GM23248 (cell line): ENCODE results near the gene RASSF3. TPM values are rescaled to one million over a fixed set of nuclear protein-coding genes. Genes with fewer than 3 reads are reported as not detected.
A peak's percentile ranks its signal among the peaks of the same experiment; 100 is the strongest.

Source experiments
- DNase-seq: peaks from one replicate; pipeline ENCODE4 v3.0.0-alpha.2; 2015
- H2AFZ ChIP-seq: fragments of 200-600 bp; sonication (generic); 2 replicates; pipeline ENCODE4 v1.6.1; 2016; ENCODE audit warnings: antibody characterized with exemption
- H3F3A ChIP-seq: fragments of 200-600 bp; sonication (generic); 2 replicates; pipeline ENCODE4 v1.6.1; 2016; ENCODE audit warnings: mild to moderate bottlenecking, antibody characterized with exemption, mixed run types; ENCODE audit not compliant: insufficient read depth
- H3K27ac ChIP-seq: fragments of 200-600 bp; sonication (generic); 2 replicates; pipeline ENCODE4 v1.5.1; 2016; ENCODE audit warnings: mild to moderate bottlenecking
- H3K27me3 ChIP-seq: fragments of 200-600 bp; sonication (generic); replicated peaks from 2 replicates; pipeline ENCODE4 v1.6.1; 2016; ENCODE audit warnings: mild to moderate bottlenecking; ENCODE audit not compliant: insufficient read depth
- H3K36me3 ChIP-seq: fragments of 200-600 bp; sonication (generic); 2 replicates; pipeline ENCODE4 v1.6.1; 2016; ENCODE audit warnings: low read depth, mild to moderate bottlenecking
- H3K4me1 ChIP-seq: fragments of 200-600 bp; sonication (generic); 2 replicates; pipeline ENCODE4 v1.6.1; 2016; ENCODE audit warnings: mild to moderate bottlenecking; ENCODE audit not compliant: insufficient read depth
- H3K4me2 ChIP-seq: fragments of 200-600 bp; sonication (generic); one replicate; pipeline ENCODE4 v1.6.1; 2016; ENCODE audit warnings: mild to moderate bottlenecking; ENCODE audit not compliant: unreplicated experiment
- H3K4me3 ChIP-seq: fragments of 200-600 bp; sonication (generic); 2 replicates; pipeline ENCODE4 v1.5.1; 2016; ENCODE audit warnings: mild to moderate bottlenecking
- H3K79me2 ChIP-seq: fragments of 200-600 bp; sonication (generic); 2 replicates; pipeline ENCODE4 v1.6.1; 2016; ENCODE audit warnings: mild to moderate bottlenecking; ENCODE audit not compliant: insufficient read depth
- H3K9ac ChIP-seq: fragments of 200-600 bp; sonication (generic); 2 replicates; pipeline ENCODE4 v1.6.1; 2016; ENCODE audit warnings: mild to moderate bottlenecking
- H3K9me2 ChIP-seq: fragments of 200-600 bp; sonication (generic); 2 replicates; pipeline ENCODE4 v1.6.1; 2016; ENCODE audit warnings: mixed run types, mild to moderate bottlenecking, moderate library complexity; ENCODE audit not compliant: insufficient read depth
- H3K9me3 ChIP-seq: fragments of 200-600 bp; sonication (generic); one replicate; pipeline ENCODE4 v1.6.1; 2017; ENCODE audit warnings: low read depth
- H4K20me1 ChIP-seq: fragments of 200-600 bp; sonication (generic); 2 replicates; pipeline ENCODE4 v1.6.0; 2016; ENCODE audit not compliant: insufficient read depth
- EZH2 ChIP-seq: fragments of 200-600 bp; sonication (generic); IDR thresholded peaks from 2 replicates; pipeline ENCODE4 v1.6.1; 2018; ENCODE audit warnings: antibody characterized with exemption, mild to moderate bottlenecking; ENCODE audit not compliant: insufficient read depth, poor library complexity, severe bottlenecking
- EZH2phosphoT487 ChIP-seq: fragments of 200-600 bp; sonication (generic); IDR thresholded peaks from 2 replicates; pipeline ENCODE4 v1.6.1; 2018; ENCODE audit warnings: antibody characterized with exemption, moderate library complexity, mild to moderate bottlenecking, low read depth; ENCODE audit not compliant: insufficient read depth
- WGBS, 2 experiments: methylation state at CpG; one replicate each; pipeline ENCODE4 v1.1.6; 2015 to 2017; ENCODE audit warnings: low lambda C conversion rate in 2 of 2, low coverage in 1 of 2; ENCODE audit errors: missing lambda C conversion rate in 2 of 2; 5-methylcytosine and 5-hydroxymethylcytosine counted together
- in situ Hi-C: fragments of 300-500 bp; cut with MboI; formaldehyde crosslinking; loops from 2 replicates; pipeline ENCODE4 v1.15.0; 2020
- polyA plus RNA-seq: library from polyadenylated mRNA; unstranded; fragments of >200 nt; fragmentation: Nextera tagmentation; extraction: Ambion mirVana; gene quantifications from 2 replicates; pipeline ENCODE4 v1.2.1, GENCODE V29; 2016
- total RNA-seq: library from RNA; depleted of rRNA; stranded (reverse); fragments of >200 nt; shearing (Covaris generic); gene quantifications from 2 replicates; pipeline ENCODE4 v1.2.3, GENCODE V29; 2014

Gene RASSF3
- total and polyA plus RNA-seq, 2 experiments from 2014 or later = 1.9 to 4.9 TPM

DNA sequence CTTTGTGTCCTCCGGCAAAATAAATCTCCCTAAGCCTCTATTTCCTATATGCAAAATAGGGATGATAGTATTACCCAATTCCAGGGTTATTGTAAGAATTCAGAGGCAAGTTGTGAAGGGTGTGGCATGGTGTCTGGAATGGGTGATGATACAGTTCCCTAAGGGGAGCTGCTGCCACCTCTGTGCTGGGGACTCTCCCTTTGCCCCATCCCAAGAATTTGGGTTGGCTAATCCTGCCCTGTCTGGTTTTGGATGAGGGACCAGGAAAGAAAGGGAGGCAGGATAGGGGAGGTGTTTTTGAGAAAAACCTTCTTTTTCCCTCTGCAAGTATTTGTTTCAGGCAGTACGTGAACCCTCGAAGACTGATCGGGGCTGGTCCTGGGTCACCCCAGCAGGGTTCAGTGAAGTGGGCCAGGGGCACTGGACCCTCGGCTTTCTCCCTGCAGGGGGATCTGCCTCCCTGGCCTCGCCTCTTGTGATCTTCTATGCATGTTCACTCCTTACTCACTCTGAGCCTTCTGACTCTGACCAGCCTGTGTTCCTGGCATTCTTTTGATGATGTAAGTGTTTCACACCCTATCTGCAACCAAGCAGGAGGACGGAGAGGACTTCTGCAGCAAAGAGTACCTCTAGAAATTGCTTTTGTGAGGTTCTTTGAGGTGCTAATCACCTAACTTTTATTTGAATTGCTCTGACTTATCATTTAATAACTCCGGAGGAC lies 60.8 kb downstream of the RASSF3 start:
- Histone ChIP-seq H3K27me3 (no peaks in the 10 kb centered on the region), H4K20me1 (no peaks in the 10 kb centered on the region), H3K36me3 (no peaks in the 10 kb centered on the region), H3K9ac (no peak overlapping the region), H3K27ac (no peak overlapping the region), H3K79me2 (no peaks in the 10 kb centered on the region), H3K9me3 (no peaks in the 10 kb centered on the region), H3K4me3 (no peak overlapping the region), H3F3A (no peaks in the 10 kb centered on the region; the same call in 1 of the 2 replicates), H3K9me2 (no peaks in the 10 kb centered on the region), H2AFZ (no peak overlapping the region), H3K4me2 (peak overlapping the region; percentile 2), H3K4me1 (peaks cover 22% of the 10 kb centered on the region)
- in situ Hi-C loops = no loop called here
- DNase-seq = peak; percentile 75
- no peak for TF ChIP-seq EZH2phosphoT487
- no peak for TF ChIP-seq EZH2
- 73 to 80% methylated on average over 8 of the region's 8 CpGs for WGBS, 2 experiments

DNA sequence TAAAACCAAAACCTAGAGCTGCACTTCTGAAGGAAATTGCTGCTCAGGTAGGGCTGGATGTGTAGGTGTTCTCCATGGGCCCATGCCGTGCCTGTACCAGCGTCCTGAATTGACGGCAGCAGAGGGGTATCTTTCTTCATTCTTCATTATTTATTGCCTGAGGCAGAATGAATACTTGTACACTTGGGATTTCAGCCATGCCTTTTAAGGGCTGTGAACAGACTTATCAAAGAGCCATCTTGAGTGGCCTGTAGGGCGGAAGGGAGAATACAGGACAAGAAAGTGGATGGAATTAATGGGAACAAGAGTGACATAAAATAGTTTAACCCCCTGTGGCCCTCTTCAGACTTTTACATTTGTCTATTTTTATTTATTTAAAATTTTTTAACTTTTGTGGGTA lies 61.4 kb downstream of the RASSF3 start:
- H3K4me3 ChIP-seq = no peak overlapping the region
- in situ Hi-C loops = no loop called here
- WGBS, 2 experiments = 96 to 100% methylated on average over 4 of the region's 4 CpGs

DNA sequence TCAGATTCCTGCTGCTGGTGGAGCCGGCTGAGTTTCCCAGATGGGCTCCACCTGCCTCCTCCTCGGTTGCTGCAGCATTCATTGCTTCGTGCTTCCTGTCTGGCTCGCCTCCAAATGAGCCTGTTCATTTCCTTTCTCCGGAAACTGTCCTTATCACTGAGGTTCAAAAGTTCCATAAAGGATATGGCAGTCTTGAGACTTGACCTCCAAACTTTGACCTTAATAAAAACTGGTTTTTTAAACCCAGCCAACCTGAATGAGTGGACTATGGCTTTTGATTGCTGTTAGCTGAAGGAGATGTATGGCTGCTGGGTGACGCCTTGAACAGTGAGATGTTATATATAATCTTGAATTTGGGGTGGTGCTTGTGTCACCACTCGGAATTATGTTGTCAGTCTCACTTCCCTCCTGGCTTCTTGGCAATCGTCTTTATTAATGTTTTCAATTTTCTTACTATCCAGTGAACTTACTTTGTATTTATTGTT lies 62.7 kb downstream of the RASSF3 start:
- WGBS, 2 experiments = 65 to 72% methylated on average over 8 of the region's 8 CpGs
- in situ Hi-C loops = no loop called here
- Histone ChIP-seq H3K4me3 (no peak overlapping the region), H3K27me3 (no peaks in the 10 kb centered on the region), H3K4me2 (no peak overlapping the region), H3K9ac (no peak overlapping the region), H3K27ac (no peak overlapping the region), H2AFZ (no peak overlapping the region), H4K20me1 (no peaks in the 10 kb centered on the region), H3K9me2 (no peaks in the 10 kb centered on the region), H3F3A (no peaks in the 10 kb centered on the region; the same call in 1 of the 2 replicates), H3K4me1 (peaks cover 22% of the 10 kb centered on the region), H3K9me3 (no peaks in the 10 kb centered on the region), H3K79me2 (no peaks in the 10 kb centered on the region), H3K36me3 (no peaks in the 10 kb centered on the region)
- DNase-seq = no peak
- TF ChIP-seq EZH2phosphoT487 (no peak), EZH2 (no peak)

More for the DNA sequence above, 61.4 kb downstream of the RASSF3 start:
- H3K79me2 ChIP-seq = no peaks in the 10 kb centered on the region
- H3K9me3 ChIP-seq = no peaks in the 10 kb centered on the region
- DNase-seq = no peak
- TF ChIP-seq EZH2 (no peak), EZH2phosphoT487 (no peak)
- no peak overlapping the region for H2AFZ ChIP-seq
- H3K4me1 ChIP-seq = peaks cover 22% of the 10 kb centered on the region
- no peak overlapping the region for H3K9ac ChIP-seq
- H3K27me3 ChIP-seq = no peaks in the 10 kb centered on the region
- no peaks in the 10 kb centered on the region for H3K9me2 ChIP-seq
- no peaks in the 10 kb centered on the region; the same call in 1 of the 2 replicates for H3F3A ChIP-seq
- no peaks in the 10 kb centered on the region for H3K36me3 ChIP-seq
- H3K4me2 ChIP-seq = no peak overlapping the region
- no peaks in the 10 kb centered on the region for H4K20me1 ChIP-seq
- H3K27ac ChIP-seq = no peak overlapping the region

DNA sequence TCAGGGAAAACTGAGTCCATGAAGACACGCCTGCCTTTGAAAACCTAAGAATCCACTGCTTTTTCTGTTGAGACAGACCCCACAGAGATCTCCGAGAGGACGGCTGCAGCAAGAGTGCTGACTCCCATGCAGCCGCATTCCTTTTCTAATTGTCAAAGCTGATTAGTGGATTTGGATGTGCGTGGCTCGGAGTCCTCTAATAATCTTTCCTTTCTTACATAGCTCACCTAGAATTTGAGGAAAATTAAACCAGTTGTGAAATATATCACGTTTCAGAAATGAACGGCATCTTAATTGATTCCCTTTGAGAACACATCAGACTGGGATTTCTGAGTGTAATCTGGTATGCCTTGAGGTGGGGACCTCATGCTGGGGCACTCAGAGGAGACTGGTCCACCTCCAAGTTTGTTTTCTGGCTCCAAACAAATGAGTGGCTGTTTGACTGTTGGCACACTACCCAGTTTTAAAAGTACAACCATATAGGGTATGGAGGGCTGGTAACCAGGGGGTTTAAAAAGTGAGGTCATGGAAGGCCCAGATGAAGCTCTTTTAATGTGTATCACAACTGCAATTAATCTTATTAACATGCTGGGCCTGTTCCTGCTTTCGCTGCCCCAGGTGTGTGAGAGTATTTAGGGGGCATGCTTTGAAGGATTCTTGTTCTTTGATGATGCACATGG lies 63.3 kb downstream of the RASSF3 start:
- no peak overlapping the region for H2AFZ ChIP-seq
- TF ChIP-seq EZH2phosphoT487 (no peak), EZH2 (no peak)
- H3K9me3 ChIP-seq = no peaks in the 10 kb centered on the region
- peaks cover 22% of the 10 kb centered on the region for H3K4me1 ChIP-seq
- H3K9me2 ChIP-seq = no peaks in the 10 kb centered on the region
- in situ Hi-C loops = no loop called here
- H3K27ac ChIP-seq = no peak overlapping the region
- H3K4me2 ChIP-seq = no peak overlapping the region
- H3F3A ChIP-seq = no peaks in the 10 kb centered on the region; the same call in 1 of the 2 replicates
- H3K79me2 ChIP-seq = no peaks in the 10 kb centered on the region
- H3K27me3 ChIP-seq = no peaks in the 10 kb centered on the region
- H3K9ac ChIP-seq = no peak overlapping the region
- DNase-seq = no peak
- H3K36me3 ChIP-seq = no peaks in the 10 kb centered on the region
- no peaks in the 10 kb centered on the region for H4K20me1 ChIP-seq
- no peak overlapping the region for H3K4me3 ChIP-seq
- WGBS, 2 experiments = 91 to 95% methylated on average over 9 of the region's 9 CpGs
